ENCODE data around the gene GOLGA8B.
"Not testable (repeated sequence)": the region's sequence is repeated elsewhere in the genome, so short reads cannot be mapped to it uniquely, and the experiment has no call there.

GOLGA8B gene, protein sequence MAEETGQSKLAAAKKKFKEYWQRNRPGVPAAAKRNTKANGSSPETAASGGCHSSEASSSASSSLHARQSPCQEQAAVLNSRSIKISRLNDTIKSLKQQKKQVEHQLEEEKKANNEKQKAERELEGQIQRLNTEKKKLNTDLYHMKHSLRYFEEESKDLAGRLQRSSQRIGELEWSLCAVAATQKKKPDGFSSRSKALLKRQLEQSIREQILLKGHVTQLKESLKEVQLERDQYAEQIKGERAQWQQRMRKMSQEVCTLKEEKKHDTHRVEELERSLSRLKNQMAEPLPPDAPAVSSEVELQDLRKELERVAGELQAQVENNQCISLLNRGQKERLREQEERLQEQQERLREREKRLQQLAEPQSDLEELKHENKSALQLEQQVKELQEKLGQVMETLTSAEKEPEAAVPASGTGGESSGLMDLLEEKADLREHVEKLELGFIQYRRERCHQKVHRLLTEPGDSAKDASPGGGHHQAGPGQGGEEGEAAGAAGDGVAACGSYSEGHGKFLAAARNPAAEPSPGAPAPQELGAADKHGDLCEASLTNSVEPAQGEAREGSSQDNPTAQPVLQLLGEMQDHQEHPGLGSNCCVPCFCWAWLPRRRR

DNA sequence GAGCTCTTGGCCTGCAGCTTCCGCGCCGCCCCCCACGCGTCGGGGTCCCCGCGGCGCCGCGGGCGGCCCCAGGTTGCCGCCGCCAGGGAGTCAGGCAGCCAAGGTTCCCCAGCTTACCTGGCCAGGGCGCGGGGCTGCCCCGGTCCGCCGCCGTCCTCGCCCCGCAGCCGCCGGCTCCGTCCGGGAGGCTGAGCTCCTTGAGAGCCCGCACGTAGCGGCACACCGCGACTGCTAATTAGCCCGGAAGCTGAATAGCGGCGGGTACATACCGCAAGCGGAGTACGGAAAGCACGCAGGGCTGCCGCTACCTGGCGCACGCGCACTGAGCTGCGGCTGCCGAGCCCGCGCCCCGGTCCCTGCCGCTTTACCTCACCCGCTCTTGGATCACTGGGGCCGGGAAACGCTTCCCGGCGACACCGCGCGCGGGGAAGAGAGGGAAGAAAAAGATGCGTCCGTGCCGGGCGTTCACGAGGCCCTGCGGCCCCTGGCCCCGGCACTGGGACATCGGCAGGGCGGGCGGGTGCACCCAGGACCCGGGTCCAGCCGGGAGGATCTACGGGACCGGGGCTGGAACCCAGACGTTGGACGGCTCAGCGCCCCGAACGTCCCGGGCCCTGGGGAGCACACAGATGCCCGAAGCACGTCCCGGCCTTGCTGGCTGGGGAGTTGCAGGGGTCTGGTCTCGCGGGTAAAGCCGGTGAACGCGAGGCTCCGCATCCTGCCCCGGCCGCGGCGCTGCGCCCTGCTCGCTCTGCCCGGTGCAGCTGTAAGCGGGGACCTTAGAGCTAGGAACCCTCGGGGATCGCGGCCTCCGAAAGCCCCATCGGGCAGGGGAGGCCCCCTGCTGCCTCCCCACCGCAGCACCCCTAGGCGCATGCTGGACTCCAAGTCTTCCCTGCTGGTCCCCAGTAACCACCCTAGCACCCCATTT lies at the start of gene GOLGA8B:
Gene GOLGA8B, minus strand, starts transcription at position 253 of the 931 bp plus-strand sequence. CDS start 47,739 bp downstream, outside the sequence.
- no peak within 1 kb of the TSS for H3K27ac Mint-ChIP-seq
- H3K36me3 Mint-ChIP-seq = peaks cover 3% of the 10 kb centered on the region
- H3K4me3 Mint-ChIP-seq = peak within 1 kb of the TSS; percentile 93
- H3K9me3 Mint-ChIP-seq = no peaks in the 10 kb centered on the region
- peaks cover 7% of the 10 kb centered on the region for H3K27me3 Mint-ChIP-seq
- H3K4me1 Mint-ChIP-seq = peaks cover 36% of the 10 kb centered on the region

DNA sequence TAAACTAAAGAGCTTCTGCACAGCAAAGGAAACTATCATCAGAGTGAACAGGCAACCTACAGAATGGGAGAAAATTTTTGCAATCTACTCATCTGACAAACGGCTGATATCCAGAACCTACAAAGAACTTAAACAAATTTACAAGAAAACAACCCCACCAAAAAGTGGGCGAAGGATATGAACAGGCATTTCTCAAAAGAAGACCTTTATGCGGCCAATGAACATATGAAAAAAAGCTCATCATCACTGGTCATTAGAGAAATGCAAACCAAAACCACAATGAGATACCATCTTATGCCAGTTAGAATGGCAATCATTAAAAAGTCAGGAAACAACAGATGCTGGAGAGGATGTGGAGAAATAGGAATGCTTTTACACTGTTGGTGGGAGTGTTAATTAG lies 49.7 kb upstream of the GOLGA8B start:
- H3K4me3 Mint-ChIP-seq, H3K27ac Mint-ChIP-seq, H3K9me3 Mint-ChIP-seq: not testable (repeated sequence)

DNA sequence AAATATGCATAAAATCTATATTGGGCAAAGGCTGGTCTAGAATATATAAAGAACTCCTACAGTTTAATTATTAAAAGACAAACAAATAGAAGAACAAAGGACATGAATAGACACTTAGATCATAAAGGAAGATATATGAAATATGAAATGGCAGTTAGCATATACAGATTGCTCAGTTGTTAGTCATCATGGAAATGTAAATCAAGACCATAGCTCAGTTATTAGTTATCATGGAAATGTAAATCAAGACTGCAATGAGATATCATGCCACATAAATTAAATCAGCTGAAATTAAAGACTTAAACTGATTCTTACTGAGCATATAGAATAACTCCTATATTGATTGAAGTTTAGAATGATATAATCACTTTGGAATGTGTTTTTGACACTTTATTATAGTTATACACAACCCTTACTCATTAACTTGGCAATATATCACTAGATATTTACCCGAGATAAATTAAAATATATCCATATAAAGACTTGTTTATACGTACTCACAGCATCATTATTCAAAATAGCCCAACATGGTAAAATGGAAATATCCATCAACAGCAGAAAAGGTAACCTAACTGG lies 45.2 kb upstream of the GOLGA8B start:
- H3K4me3 Mint-ChIP-seq = no peak overlapping the region
- no peak overlapping the region for H3K27ac Mint-ChIP-seq
- peaks cover 20% of the 10 kb centered on the region for H3K27me3 Mint-ChIP-seq
- H3K4me1 Mint-ChIP-seq = no peaks in the 10 kb centered on the region
- peaks cover 6% of the 10 kb centered on the region for H3K9me3 Mint-ChIP-seq
- no peaks in the 10 kb centered on the region for H3K36me3 Mint-ChIP-seq

More for the DNA sequence above, 49.7 kb upstream of the GOLGA8B start:
- H3K27me3 Mint-ChIP-seq, H3K36me3 Mint-ChIP-seq, H3K4me1 Mint-ChIP-seq: not testable (repeated sequence)

DNA sequence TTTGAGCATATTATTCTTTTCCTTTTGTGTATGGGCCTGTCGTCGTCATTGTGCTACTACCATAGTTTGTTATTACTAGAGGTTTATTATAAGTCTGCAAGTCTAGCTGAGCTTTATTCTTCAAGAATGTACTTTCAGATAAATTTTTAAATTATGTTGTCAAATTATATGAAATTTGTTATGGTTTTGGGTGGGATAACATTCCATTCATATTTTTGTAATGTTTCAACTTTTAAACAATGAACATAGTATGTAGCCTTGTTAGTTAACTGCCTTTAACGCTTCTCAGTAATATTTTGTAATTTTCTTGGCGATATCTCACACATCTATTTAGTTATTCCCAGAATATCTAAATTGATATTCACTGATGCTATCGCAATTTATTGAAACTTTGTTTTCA lies 41.6 kb upstream of the GOLGA8B start:
- H3K36me3 Mint-ChIP-seq = no peaks in the 10 kb centered on the region
- no peak overlapping the region for H3K27ac Mint-ChIP-seq
- peaks cover 6% of the 10 kb centered on the region for H3K9me3 Mint-ChIP-seq
- no peaks in the 10 kb centered on the region for H3K4me1 Mint-ChIP-seq
- H3K4me3 Mint-ChIP-seq = no peak overlapping the region
- peaks cover 30% of the 10 kb centered on the region for H3K27me3 Mint-ChIP-seq

DNA sequence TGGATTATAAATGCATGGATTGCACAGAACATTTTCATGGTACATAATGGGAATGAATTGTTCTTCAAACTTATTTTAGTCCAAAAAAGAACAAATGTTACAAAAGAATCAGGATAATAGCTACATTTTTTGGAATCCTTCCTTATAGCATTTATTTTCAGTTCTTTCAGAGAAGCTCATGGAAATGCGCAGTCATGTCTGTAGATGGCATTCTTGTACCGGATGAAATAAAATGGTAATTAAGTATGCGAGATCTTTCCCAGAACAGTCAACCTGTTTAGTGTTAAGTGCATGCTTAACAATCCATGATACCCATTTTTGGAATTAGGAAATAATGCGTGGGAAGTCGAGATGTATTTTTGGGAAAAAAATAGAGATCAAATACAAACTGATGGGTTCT lies 38.2 kb upstream of the GOLGA8B start:
- Mint-ChIP-seq H3K36me3 (no peaks in the 10 kb centered on the region), H3K27ac (no peak overlapping the region), H3K27me3 (peaks cover 23% of the 10 kb centered on the region), H3K4me3 (no peak overlapping the region), H3K4me1 (no peaks in the 10 kb centered on the region), H3K9me3 (peaks cover under 1% of the 10 kb centered on the region)

DNA sequence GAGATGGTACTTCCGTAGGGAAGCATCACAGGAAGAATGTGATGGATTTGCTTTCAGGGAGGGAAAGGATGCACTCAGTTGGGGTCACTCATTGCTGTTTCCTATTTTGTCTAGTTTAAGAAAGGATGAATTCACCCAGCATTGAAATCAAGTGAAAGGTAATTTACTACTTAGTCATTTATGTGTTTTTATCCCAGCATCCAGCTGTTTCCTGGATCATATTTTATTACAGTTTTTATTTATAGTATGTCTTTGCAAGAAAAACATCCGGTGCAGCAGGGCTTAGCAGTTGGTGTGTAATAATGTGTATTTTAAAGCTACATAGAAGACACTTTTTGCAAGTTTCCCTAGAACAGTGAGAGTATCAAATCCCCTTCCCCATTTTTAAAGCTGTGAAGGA lies 37.4 kb upstream of the GOLGA8B start:
- H3K4me1 Mint-ChIP-seq = no peaks in the 10 kb centered on the region
- no peak overlapping the region for H3K4me3 Mint-ChIP-seq
- no peaks in the 10 kb centered on the region for H3K9me3 Mint-ChIP-seq
- H3K27me3 Mint-ChIP-seq = peaks cover 19% of the 10 kb centered on the region
- H3K36me3 Mint-ChIP-seq = no peaks in the 10 kb centered on the region
- no peak overlapping the region for H3K27ac Mint-ChIP-seq

DNA sequence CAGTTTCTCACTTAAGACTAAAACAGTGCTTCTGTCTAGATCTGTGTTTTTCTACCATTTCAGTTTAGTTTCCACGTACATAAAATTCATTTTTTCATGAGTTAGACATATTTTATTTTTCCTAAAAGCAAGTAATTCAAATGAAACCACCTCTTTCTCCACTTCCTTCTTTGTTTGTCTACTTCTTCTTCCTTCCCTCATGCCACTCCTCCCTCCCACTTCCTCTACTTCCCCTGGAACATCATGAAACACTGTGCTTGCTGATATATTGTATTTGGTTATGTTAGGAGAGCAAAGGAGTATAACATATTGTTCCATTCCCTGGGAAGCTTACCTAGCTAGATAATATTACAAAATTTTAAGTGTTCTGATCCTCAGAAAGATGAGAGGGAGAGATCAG lies 36.7 kb upstream of the GOLGA8B start:
- peaks cover 17% of the 10 kb centered on the region for H3K27me3 Mint-ChIP-seq
- no peaks in the 10 kb centered on the region for H3K36me3 Mint-ChIP-seq
- H3K4me3 Mint-ChIP-seq = no peak overlapping the region
- H3K4me1 Mint-ChIP-seq = no peaks in the 10 kb centered on the region
- no peaks in the 10 kb centered on the region for H3K9me3 Mint-ChIP-seq
- no peak overlapping the region for H3K27ac Mint-ChIP-seq

DNA sequence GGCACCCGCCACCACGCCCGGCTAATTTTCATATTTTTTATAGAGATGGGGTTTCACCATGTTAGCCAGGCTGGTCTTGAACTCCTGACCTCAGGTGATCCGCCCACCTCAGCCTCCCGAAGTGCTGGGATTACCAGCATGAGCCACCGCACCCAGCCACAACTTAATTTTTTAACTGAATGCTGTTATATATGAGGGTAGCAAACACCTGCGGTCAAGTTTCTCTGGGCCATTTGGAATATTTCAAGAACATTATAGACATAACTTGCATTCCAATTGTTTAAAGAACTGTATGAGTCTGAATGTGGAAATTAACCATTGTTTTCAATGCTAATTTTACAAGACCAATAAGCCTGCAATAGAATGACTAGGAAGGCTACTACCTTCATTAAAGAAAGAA lies 35.7 kb upstream of the GOLGA8B start:
- Mint-ChIP-seq H3K27me3 (peaks cover 15% of the 10 kb centered on the region), H3K4me3 (no peak overlapping the region), H3K9me3 (no peaks in the 10 kb centered on the region), H3K4me1 (no peaks in the 10 kb centered on the region), H3K36me3 (no peaks in the 10 kb centered on the region), H3K27ac (no peak overlapping the region)

DNA sequence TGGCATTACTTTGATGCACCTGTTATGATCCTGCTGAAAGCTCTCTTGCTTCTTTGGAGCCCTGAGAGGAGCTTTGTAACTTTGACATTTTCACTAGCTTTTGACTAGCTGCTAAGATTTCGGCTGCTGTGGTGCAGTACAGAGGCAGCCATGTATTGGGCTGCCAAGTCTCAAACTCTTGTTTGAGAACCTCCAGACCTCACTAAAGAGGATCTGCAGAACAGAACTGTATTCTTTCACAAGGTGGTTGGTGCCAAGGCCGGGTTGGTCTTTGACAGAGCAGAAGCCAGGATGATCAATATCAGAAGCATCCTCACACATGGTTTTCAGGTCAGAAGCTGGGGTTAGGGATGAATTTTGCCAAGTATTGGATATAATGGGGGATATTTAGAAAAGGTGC lies 34.6 kb upstream of the GOLGA8B start:
- Mint-ChIP-seq H3K4me3 (no peak overlapping the region), H3K9me3 (no peaks in the 10 kb centered on the region), H3K4me1 (no peaks in the 10 kb centered on the region), H3K27ac (no peak overlapping the region), H3K27me3 (peaks cover 17% of the 10 kb centered on the region), H3K36me3 (no peaks in the 10 kb centered on the region)

DNA sequence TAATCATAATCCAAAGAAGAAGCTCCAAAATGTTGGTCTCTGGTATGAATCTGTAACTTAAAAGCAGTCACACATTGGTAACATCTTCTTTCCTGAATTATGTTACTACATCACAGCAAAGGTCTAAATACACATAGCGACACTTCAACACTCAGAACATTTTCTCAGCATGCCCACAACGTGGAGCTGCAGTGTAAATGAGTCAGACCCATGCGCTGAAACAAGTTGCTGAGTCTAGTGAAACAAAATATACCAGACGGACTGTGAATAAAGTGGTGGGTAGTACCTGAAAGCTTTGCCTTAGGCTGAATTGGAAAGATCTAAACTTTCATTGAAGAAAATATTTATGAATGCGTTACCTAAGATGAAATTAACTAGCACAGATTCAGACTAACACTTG lies 33.2 kb upstream of the GOLGA8B start:
- H3K27ac Mint-ChIP-seq = no peak overlapping the region
- H3K36me3 Mint-ChIP-seq = no peaks in the 10 kb centered on the region
- H3K27me3 Mint-ChIP-seq = peaks cover 8% of the 10 kb centered on the region
- no peaks in the 10 kb centered on the region for H3K9me3 Mint-ChIP-seq
- H3K4me3 Mint-ChIP-seq = no peak overlapping the region
- no peaks in the 10 kb centered on the region for H3K4me1 Mint-ChIP-seq

DNA sequence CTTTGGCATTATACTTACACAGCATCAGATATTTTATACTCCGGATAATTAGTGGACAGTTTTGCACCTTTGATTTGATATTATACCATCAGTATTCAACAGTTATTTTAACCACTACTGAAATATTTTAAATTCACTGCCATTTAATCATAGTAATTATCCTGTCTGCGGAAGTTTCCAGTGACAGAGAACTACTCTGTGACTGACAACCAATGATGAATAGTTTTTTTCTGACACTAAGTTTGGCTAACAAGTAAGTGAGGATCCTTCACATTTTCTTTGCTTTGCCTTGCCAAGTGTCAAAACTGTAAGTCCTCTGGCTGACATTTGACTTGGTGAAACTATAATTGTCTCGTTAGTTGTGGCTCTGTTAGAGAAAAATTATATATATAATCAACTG lies 30.5 kb upstream of the GOLGA8B start:
- H3K4me3 Mint-ChIP-seq = no peak overlapping the region
- no peak overlapping the region for H3K27ac Mint-ChIP-seq
- no peaks in the 10 kb centered on the region for H3K36me3 Mint-ChIP-seq
- no peaks in the 10 kb centered on the region for H3K9me3 Mint-ChIP-seq
- peaks cover 16% of the 10 kb centered on the region for H3K4me1 Mint-ChIP-seq
- peaks cover 6% of the 10 kb centered on the region for H3K27me3 Mint-ChIP-seq

DNA sequence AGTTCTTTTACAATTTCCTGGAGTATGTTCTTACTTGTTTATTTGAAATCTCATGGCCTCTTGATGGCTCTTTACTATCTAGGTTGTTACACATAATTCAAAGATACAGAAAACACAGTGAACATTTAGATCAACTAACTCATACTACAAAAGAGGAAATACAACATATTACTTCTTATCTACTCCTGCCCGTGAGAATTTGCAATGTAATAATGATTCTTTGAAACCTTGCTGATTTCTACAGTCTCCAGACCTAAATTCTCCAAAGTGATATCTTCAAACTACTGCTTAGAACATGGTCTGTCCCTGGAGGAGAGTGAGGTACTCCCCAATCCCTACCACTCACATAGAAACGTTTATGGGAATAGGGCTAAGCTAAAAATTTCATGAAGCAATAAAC lies 29.9 kb upstream of the GOLGA8B start:
- no peak overlapping the region for H3K4me3 Mint-ChIP-seq
- peaks cover 20% of the 10 kb centered on the region for H3K4me1 Mint-ChIP-seq
- peaks cover 6% of the 10 kb centered on the region for H3K27me3 Mint-ChIP-seq
- no peak overlapping the region for H3K27ac Mint-ChIP-seq
- H3K9me3 Mint-ChIP-seq = no peaks in the 10 kb centered on the region
- no peaks in the 10 kb centered on the region for H3K36me3 Mint-ChIP-seq

DNA sequence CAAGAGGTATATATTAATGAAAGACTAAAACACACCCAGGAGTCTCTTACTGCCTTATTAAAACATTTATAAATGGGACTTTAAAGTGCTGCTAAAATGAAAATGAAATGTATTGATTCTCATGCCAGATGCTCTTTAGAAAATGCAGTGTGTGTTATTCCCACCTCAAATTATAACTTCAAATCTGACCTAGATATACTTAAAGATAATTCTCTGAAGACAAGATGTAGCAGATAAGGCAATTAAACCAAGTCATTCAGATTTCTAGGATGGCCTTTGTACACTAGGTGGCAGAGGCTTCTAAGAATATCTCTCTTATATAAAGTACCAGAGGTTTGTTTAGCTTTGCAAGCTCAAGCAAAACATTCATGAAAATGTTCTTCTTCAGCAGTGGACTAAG lies 26.9 kb upstream of the GOLGA8B start:
- Mint-ChIP-seq H3K36me3 (no peaks in the 10 kb centered on the region), H3K27me3 (peaks cover 7% of the 10 kb centered on the region), H3K4me1 (peaks cover 20% of the 10 kb centered on the region), H3K9me3 (no peaks in the 10 kb centered on the region), H3K4me3 (no peak overlapping the region), H3K27ac (no peak overlapping the region)

DNA sequence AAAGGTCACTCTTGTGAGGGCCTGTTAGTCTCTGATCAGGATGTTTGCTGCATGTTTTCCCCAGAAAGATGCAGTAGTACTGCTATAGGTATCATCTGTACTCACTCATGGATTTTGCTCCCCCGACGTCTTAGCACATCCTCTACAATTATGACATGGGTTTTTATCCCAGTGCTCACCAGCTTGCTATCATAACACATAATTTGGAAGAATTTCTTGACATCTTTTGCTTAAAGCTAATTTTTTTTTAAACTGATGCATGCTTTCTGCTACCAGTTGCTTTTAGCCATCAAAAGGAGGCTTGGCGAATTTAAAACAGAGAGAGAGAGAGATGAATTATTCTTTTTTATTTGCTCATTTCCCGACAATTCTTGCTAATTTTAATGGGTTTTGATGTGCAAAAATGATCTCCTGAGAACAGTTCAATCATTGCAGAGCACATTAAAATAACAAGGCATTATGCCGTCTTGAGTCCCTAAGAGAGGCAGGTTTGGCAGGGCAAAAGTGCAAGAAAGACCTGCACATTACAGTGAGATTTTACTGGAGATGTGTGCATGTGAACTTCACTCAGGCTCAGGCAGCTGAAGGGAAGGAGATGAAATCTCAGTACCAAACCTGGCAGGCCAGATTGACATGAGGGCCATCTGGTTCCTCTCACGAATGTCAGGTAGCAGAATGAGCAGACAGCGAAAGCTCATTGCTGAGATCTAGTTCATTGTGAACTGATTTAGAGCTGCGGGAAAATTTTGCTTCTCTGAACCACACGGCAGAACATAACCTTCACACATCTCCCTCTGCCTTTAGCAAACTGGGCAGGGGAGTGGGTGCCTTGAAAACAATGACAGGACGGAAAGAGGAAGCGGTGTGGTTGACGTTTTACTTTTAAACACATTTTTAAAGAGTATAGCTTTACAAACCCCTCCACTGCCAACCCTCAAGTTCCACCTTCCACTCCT lies 25.9 kb upstream of the GOLGA8B start:
- peaks cover 6% of the 10 kb centered on the region for H3K27me3 Mint-ChIP-seq
- peak overlapping the region; percentile 37 for H3K4me3 Mint-ChIP-seq
- H3K27ac Mint-ChIP-seq = peak overlapping the region; percentile 11
- H3K9me3 Mint-ChIP-seq = no peaks in the 10 kb centered on the region
- H3K4me1 Mint-ChIP-seq = peaks cover 20% of the 10 kb centered on the region
- no peaks in the 10 kb centered on the region for H3K36me3 Mint-ChIP-seq

Measured in activated naive CD4-positive, alpha-beta T cell treated with anti-CD3 and anti-CD28 coated beads, Interleukin-2, amount 50 U/mL, for 24 hours (primary cell).